ENCODE data around the gene ANKRD13C.

ANKRD13C gene

DNA sequence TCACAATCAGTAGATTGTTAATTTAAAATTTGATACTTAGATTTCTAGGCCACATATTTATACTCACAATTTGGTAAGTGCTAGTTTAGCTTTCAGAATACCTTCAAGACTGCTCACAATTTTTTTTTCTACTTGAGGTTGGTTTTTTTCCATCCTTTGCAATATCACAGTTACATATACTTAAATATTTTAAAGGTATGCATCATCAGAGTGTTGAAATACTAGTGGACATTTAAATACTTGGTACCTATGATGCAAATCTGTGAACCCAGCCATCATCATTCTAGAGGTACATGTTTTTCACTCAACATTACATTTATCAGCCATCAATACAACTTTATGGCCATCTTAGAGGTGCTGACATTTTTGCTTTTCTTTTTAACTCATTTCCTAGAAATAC lies 143.0 kb downstream of the ANKRD13C start:
- no peak for DNase-seq

- DNase-seq, result no peak
Observed at GRCh38 chr1:70210820-70211219, 143.7 kb downstream of the ANKRD13C start.

Measured in SHP77 (cell line).